ENCODE results near the gene CD8A. TPM values are rescaled to one million over a fixed set of nuclear protein-coding genes. Genes with fewer than 3 reads are reported as not detected.

CD8A gene
- total RNA-seq, 1 donor from 2014 or later = 1.5 TPM

GRCh38 chr2:86778957-86779356 is 11.8 kb downstream of the CD8A start:
- Histone ChIP-seq H3K36me3 (ENCODE audit: control insufficient read depth, insufficient read depth, low read length) (peaks cover 3% of the 10 kb centered on the region), H3K27me3 (ENCODE audit: control insufficient read depth, insufficient read depth, low read length) (no peaks in the 10 kb centered on the region), H3K4me3 (ENCODE audit: low read depth, low read length) (no peak overlapping the region)
- DNase-seq (ENCODE audit: low read depth) = no peak
- no peak for TF ChIP-seq CTCF (IDR thresholded peaks at IDR 0.05; ENCODE audit: insufficient read depth, low read length, poor library complexity, severe bottlenecking)

GRCh38 chr2:86776532-86776931 is 14.2 kb downstream of the CD8A start:
- Histone ChIP-seq H3K27me3 (ENCODE audit: control insufficient read depth, insufficient read depth, low read length) (no peaks in the 10 kb centered on the region), H3K36me3 (ENCODE audit: control insufficient read depth, insufficient read depth, low read length) (peaks cover 3% of the 10 kb centered on the region), H3K4me3 (ENCODE audit: low read depth, low read length) (no peak overlapping the region)
- no peak for TF ChIP-seq CTCF (IDR thresholded peaks at IDR 0.05; ENCODE audit: insufficient read depth, low read length, poor library complexity, severe bottlenecking)
- DNase-seq (ENCODE audit: low read depth) = no peak

DNA sequence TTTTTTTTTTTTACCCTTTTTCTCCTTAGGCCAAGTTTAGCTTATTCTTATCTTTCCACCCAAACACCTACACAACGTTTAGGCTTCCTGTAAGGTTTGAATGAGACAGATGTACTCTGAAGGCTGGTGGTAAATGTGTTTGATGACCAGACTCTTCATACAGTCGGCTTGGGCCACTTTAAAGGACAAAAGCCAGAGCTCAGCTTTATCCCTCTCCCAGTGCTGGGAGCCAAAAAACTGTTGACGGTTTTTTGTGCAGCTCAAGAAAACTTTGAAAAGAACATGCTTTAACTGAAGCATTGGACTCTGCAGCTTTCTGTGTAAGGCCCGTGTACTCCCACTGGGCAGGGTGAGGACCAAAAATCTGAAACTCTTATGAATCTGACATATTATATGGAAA is 15.4 kb downstream of the CD8A start:
- no peak for DNase-seq (ENCODE audit: low read depth)
- Histone ChIP-seq H3K36me3 (ENCODE audit: control insufficient read depth, insufficient read depth, low read length) (peaks cover 3% of the 10 kb centered on the region), H3K27me3 (ENCODE audit: control insufficient read depth, insufficient read depth, low read length) (no peaks in the 10 kb centered on the region), H3K4me3 (ENCODE audit: low read depth, low read length) (no peak overlapping the region)
- TF ChIP-seq CTCF (IDR thresholded peaks at IDR 0.05; ENCODE audit: insufficient read depth, low read length, poor library complexity, severe bottlenecking) = no peak

DNA sequence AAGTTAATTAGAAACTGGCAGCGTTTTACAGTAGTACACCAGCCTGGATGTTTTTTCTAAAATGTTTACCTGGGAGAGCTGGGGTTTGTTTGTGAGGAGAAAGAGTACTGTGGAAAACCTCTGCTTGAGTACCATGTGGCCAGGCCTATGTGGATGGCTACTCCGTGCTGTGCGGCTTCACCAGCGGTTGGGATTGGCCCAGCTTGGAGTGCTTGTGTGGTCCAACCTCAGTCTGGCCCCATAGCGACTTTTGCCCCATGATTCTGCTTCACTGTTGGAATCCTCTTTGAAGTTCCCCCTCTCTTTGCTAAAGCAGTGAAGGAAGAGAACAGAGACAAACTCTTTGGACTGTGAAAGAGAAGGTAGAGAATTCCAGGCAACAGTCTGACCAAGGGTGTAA is 15.9 kb downstream of the CD8A start:
- H3K36me3 ChIP-seq (ENCODE audit: control insufficient read depth, insufficient read depth, low read length) = peaks cover 3% of the 10 kb centered on the region
- no peaks in the 10 kb centered on the region for H3K27me3 ChIP-seq (ENCODE audit: control insufficient read depth, insufficient read depth, low read length)
- no peak overlapping the region for H3K4me3 ChIP-seq (ENCODE audit: low read depth, low read length)
- no peak for DNase-seq (ENCODE audit: low read depth)
- no peak for TF ChIP-seq CTCF (IDR thresholded peaks at IDR 0.05; ENCODE audit: insufficient read depth, low read length, poor library complexity, severe bottlenecking)

GRCh38 chr2:86772611-86773010 is 18.1 kb downstream of the CD8A start:
- H3K4me3 ChIP-seq (ENCODE audit: low read depth, low read length) = no peak overlapping the region
- peaks cover 3% of the 10 kb centered on the region for H3K36me3 ChIP-seq (ENCODE audit: control insufficient read depth, insufficient read depth, low read length)
- DNase-seq (ENCODE audit: low read depth) = no peak
- H3K27me3 ChIP-seq (ENCODE audit: control insufficient read depth, insufficient read depth, low read length) = no peaks in the 10 kb centered on the region
- no peak for TF ChIP-seq CTCF (IDR thresholded peaks at IDR 0.05; ENCODE audit: insufficient read depth, low read length, poor library complexity, severe bottlenecking)

GRCh38 chr2:86770816-86771301 is 19.9 kb downstream of the CD8A start:
- Histone ChIP-seq H3K27me3 (ENCODE audit: control insufficient read depth, insufficient read depth, low read length) (no peaks in the 10 kb centered on the region), H3K4me3 (ENCODE audit: low read depth, low read length) (no peak overlapping the region), H3K36me3 (ENCODE audit: control insufficient read depth, insufficient read depth, low read length) (peaks cover 3% of the 10 kb centered on the region)
- no peak for DNase-seq (ENCODE audit: low read depth)
- TF ChIP-seq CTCF (IDR thresholded peaks at IDR 0.05; ENCODE audit: insufficient read depth, low read length, poor library complexity, severe bottlenecking) = no peak
